Right cardiac atrium (tissue), 5 donors: ENCODE results near the gene JARID2. TPM values are rescaled to one million over a fixed set of nuclear protein-coding genes. Genes with fewer than 3 reads are reported as not detected.

Experiments used
- ATAC-seq, 2 donors: fragments of 200-7000 bp; cut with Tn5 transposase; one replicate each; pipeline versions ENCODE4 v1.8.0 to v1.9.1; 2020; ENCODE audit warnings: moderate library complexity in 2 of 2, mild to moderate bottlenecking in 1 of 2
- DNase-seq, 3 donors: peaks; one replicate each; pipeline ENCODE4 v3.0.0-alpha.2; 2020
- H3K27ac ChIP-seq: one replicate; pipeline ENCODE4 v1.5.1; 2013; ENCODE audit warnings: mild to moderate bottlenecking, low read length, control low read depth, moderate library complexity
- H3K27me3 ChIP-seq: one replicate; pipeline ENCODE4 v1.6.1; 2013; ENCODE audit not compliant: control insufficient read depth, insufficient read depth
- H3K4me1 ChIP-seq: one replicate; pipeline ENCODE4 v1.6.1; 2013; ENCODE audit warnings: low read length; ENCODE audit not compliant: control insufficient read depth, insufficient read depth
- H3K4me3 ChIP-seq: one replicate; pipeline ENCODE4 v1.5.1; 2013; ENCODE audit warnings: low read length, control low read depth
- H3K9me3 ChIP-seq: one replicate; pipeline ENCODE4 v1.6.1; 2013; ENCODE audit warnings: low read length; ENCODE audit not compliant: control insufficient read depth
- WGBS: extraction: QIAGEN DNeasy Blood & Tissue Kit; methylation state at CpG from one replicate; pipeline ENCODE4 v1.1.7; 2013; 5-methylcytosine and 5-hydroxymethylcytosine counted together
- intact Hi-C, 4 donors: fragments of 100-400 bp; cut with DNase I; formaldehyde crosslinking; loops; one replicate each; pipeline versions ENCODE4 v1.11.0 to v1.14.0; 2022 to 2023
- polyA plus RNA-seq: library from polyadenylated mRNA; stranded (reverse); fragments of 200-250 nt; gene quantifications from one replicate; pipeline ENCODE4 v1.2.3, GENCODE V29; 2013
- total RNA-seq, 4 donors: library from RNA; stranded (reverse); fragmentation: NEBNext Ultra II Directional; extraction: Animal tissue kit (Norgen Biotek cat#: 25700); gene quantifications; one replicate each; pipeline ENCODE4 v1.2.1, GENCODE V29; 2021
- donor health status: healthy with polysubstance abuse.
- donor health status: DM: no; HTN: yes; CAD: no.
- donor health status: DM: no; HTN: no; CAD: no.
- donor health status: DM: no; HTN: yes; CAD: no; lungs with severe emphysema.
- donor health status: DM: yes; HTN: yes; CAD: no.

The JARID2 gene
- total and polyA plus RNA-seq, 5 donors, result 4.1 to 10.1 (median 9.1) TPM

DNA sequence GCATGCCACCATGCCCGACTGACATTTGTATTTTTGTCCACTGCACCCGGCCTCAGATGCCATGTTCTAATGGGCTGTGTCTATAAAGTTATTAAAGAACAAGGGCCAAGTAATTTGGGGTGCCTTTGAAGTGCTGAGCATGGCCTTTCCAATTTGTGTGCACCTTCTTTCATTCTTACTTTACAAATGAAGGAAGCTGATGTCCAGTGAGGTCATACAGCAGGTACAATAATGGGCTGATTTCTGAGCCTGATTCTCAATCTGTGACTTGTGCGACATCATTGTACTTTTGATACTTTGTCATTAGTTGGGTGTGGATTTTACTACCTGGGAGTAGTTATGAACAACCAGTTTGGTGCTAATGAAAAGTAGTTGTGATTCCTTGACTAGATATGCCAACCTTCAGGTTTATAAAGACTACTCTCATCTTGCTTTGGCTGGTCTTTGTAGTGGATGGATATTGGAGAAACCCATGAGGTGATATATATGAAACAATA is 94.3 kb downstream of the JARID2 start:
- Histone ChIP-seq H3K4me1 (peaks cover 17% of the 10 kb centered on the region), H3K4me3 (no peak overlapping the region), H3K27ac (no peak overlapping the region), H3K9me3 (no peaks in the 10 kb centered on the region), H3K27me3 (no peaks in the 10 kb centered on the region)
- intact Hi-C loops, result no loop called here
- 95% methylated on average over 3 of the region's 3 CpGs for WGBS
- no peak for ATAC-seq
- no peak for DNase-seq

DNA sequence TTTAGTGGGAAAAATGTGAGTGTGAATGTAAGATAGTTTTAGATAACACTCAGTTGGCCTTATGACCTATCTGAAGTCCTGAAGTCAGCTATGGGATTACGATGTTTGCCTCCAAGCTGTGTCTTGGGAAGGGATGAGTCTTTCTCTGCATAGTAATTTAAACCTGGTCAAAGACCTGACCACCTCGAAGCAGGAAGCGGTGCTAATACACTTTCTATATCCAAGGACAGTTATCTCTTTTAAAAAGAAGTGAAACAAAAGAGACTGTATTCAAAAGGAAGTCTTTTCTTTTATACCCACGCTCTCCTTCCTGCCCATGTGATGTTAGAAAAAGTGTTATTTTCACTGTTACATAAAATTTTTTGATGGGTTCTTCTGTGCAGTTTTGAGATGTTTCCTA is 94.9 kb downstream of the JARID2 start:
- H3K9me3 ChIP-seq, result no peaks in the 10 kb centered on the region
- WGBS, result 59% methylated on average over 4 of the region's 4 CpGs
- no peak overlapping the region for H3K27ac ChIP-seq
- no peak for ATAC-seq
- no peak overlapping the region for H3K4me3 ChIP-seq
- no peaks in the 10 kb centered on the region for H3K27me3 ChIP-seq
- intact Hi-C loops, result no loop called here
- no peak for DNase-seq
- peaks cover 16% of the 10 kb centered on the region for H3K4me1 ChIP-seq

DNA sequence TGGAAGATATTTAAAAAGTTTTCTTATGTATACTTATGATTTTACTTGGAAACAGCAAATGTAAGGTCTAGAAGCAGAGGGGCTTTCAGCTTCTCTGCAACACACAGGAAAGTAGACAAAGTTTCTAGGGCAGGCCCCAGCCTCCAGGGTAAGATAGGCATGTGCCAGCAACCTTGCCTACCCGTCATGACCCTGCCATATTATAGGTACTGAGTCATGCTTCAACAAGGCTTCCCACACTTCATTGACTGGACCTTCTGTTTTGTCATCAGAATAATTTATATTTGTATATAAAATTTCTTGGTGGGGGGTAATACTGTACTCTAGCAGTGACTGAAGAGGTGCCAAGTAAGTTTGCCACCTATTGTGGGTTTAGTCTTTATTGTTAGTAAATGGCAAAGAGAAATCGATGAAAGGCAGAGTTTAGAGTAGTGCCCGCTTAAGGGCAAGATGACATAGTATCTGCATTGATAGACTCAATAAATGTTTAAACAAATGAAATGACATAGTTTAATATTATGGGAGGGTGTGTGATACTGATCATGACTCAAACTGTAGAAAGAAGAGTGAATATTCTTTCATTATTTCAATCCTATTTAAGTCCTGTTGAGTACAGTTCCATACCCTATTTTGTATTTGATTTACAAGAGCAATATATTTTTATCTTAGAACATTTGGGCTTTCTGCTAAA is 95.6 kb downstream of the JARID2 start:
- Histone ChIP-seq H3K9me3 (no peaks in the 10 kb centered on the region), H3K4me1 (peaks cover 16% of the 10 kb centered on the region), H3K27me3 (no peaks in the 10 kb centered on the region), H3K4me3 (no peak overlapping the region), H3K27ac (no peak overlapping the region)
- no peak for DNase-seq
- WGBS, result 83% methylated on average over 3 of the region's 3 CpGs
- intact Hi-C loops, result no loop called here
- no peak for ATAC-seq

DNA sequence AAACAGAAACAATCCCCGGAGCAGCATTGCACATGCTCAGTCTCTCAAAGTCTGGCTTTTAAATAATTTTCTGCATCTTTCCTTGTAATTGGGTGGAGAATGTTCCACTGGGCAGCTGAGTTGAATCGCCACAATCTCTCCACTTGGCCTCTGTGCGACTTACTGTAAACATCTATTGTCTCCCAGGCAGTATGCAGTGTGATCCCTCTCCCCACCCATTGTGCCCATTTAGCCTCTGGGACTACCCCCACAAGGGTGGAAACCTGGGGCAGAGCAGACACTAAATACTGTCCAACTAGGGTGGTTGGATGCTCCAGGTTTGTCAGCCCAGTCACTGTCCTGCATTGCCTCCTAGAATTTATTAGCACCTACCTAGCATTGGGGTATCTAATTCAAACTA is 96.2 kb downstream of the JARID2 start:
- peak in 1 of 2 donors; percentile 26 for ATAC-seq

DNA sequence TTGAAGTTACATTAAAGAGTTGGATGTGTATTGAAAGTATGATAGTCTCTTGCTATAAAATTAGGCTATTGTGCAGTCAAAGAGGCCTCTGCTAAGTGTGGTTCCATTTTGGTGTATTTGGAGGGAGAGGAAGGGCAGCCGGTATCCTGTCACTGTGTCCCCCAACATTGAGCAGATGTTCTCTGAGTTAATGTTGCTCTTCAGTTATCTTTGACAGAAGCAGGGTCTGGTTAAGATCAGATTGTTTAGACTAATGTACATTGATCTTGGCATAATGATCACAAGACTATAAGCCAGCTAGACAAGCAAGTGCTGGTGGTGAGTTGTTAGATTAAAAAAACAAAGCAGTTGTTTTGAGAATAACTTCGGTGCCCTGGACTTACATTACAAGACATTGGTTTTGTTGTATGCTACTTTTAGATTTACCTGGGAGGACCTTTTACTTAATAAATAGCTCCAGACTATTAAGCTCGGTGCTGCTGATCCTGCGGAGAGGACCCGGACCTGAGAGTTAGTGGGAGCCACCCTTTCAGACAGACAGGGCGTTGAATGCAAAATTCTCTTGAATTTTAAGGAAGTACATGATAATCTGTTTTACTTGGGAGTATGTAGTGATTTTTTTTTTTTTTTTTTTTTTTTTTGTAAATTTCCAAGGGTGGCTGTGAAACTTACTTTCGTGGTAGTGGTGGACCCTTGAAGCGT is 97.8 kb downstream of the JARID2 start:
- Histone ChIP-seq H3K4me3 (no peak overlapping the region), H3K4me1 (peaks cover 1% of the 10 kb centered on the region), H3K27ac (no peak overlapping the region), H3K9me3 (no peaks in the 10 kb centered on the region), H3K27me3 (no peaks in the 10 kb centered on the region)
- no peak for ATAC-seq
- intact Hi-C loops, result no loop called here
- WGBS, result 77% methylated on average over 8 of the region's 8 CpGs
- no peak for DNase-seq

More for the DNA sequence above, 96.2 kb downstream of the JARID2 start:
- no peaks in the 10 kb centered on the region for H3K27me3 ChIP-seq
- DNase-seq, result no peak
- intact Hi-C loops, result no loop called here
- peaks cover 14% of the 10 kb centered on the region for H3K4me1 ChIP-seq
- no peak overlapping the region for H3K27ac ChIP-seq
- WGBS, result 91% methylated on average over 3 of the region's 3 CpGs
- no peak overlapping the region for H3K4me3 ChIP-seq
- H3K9me3 ChIP-seq, result no peaks in the 10 kb centered on the region

DNA sequence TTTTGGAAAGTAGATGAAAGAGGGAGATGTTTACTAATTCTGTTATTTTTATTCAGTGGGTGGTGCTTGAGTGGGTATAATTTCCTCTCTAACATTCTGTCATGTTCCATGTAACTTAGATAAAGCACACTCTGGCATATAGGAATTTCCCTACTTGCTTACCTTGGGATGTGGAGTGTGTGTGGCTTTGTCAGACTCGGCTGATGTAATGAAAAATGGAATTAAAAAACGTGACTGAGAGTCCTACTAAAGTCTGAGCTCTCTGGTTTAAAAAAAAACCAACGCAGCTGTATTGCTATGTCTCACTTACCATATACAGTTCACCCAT is 98.3 kb downstream of the JARID2 start:
- ATAC-seq (no peak), DNase-seq (no peak)
- H3K9me3 ChIP-seq, result no peaks in the 10 kb centered on the region
- H3K27me3 ChIP-seq, result no peaks in the 10 kb centered on the region
- H3K4me1 ChIP-seq, result peaks cover 1% of the 10 kb centered on the region
- H3K27ac ChIP-seq, result no peak overlapping the region
- intact Hi-C loops, result no loop called here
- no peak overlapping the region for H3K4me3 ChIP-seq
- WGBS, result 61% methylated on average over 3 of the region's 3 CpGs

DNA sequence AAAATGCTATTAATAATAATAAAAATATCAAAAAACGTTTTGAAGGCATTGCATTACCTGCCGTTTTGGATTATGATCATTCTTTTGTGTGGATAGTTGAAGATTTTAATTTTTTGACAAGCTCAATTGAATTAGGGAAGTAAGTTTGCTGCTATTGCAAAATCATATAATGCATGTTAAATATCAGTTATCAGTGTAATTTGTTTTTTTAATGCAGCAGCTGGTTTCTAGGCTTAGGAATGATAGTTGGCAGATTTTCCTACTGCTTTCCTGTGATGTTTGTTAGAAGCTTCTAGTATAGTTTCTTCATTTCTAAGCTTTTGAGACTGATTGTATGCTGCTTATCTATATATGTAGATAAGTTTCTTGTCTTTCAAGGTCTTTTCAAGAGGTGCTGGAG is 99.0 kb downstream of the JARID2 start:
- WGBS, result 58% methylated on average over 2 of the region's 2 CpGs
- Histone ChIP-seq H3K27ac (no peak overlapping the region), H3K9me3 (no peaks in the 10 kb centered on the region), H3K27me3 (no peaks in the 10 kb centered on the region), H3K4me3 (no peak overlapping the region), H3K4me1 (peaks cover 1% of the 10 kb centered on the region)
- DNase-seq (no peak), ATAC-seq (no peak)
- intact Hi-C loops, result no loop called here

DNA sequence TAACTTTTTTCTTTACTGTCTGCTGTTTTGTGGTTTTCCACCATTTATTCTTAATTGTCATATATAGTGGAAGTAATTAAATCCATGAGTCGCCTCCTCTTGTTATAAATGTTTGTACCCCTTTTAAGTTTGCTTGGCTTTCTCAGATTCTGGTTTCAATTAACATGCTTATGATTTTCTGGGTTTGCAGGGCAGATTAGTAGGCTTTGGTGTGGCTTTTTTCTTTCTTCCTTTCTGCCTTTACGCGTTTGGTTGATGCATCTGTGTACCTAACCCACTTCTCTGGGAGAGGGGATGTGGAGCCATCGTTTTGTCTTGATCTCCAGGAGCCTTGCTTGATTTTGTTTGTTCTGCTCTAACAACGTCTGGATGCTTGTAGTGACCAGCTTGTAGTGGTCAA is 100.4 kb downstream of the JARID2 start:
- Histone ChIP-seq H3K27ac (no peak overlapping the region), H3K9me3 (no peaks in the 10 kb centered on the region), H3K4me1 (peaks cover 1% of the 10 kb centered on the region), H3K27me3 (no peaks in the 10 kb centered on the region), H3K4me3 (no peak overlapping the region)
- 88% methylated on average over 5 of the region's 5 CpGs for WGBS
- ATAC-seq (no peak), DNase-seq (no peak)
- intact Hi-C loops, result no loop called here

DNA sequence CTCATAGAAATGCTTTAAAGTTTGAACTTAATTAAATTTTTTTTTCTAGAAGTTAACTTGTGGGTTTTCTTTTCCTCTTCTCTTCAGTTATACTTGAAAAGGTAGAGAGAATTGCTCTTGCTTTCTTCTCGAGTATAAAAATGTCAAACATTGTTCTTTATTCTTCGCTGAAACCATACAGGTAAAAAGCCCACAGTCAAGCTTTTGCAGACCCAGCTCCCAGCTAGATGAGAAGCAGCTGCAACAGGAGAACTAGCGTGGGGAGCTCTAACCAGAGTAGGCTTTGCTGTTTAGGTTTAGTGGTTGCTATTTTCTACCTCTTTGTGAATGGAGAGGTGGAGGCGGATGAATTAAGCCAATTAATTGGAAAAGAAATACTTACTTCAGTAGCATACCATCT is 102.7 kb downstream of the JARID2 start:
- Histone ChIP-seq H3K4me3 (no peak overlapping the region), H3K27ac (no peak overlapping the region), H3K27me3 (no peaks in the 10 kb centered on the region), H3K9me3 (no peaks in the 10 kb centered on the region), H3K4me1 (peaks cover 4% of the 10 kb centered on the region)
- no peak for ATAC-seq
- DNase-seq, result no peak
- WGBS, result 90% methylated on average over 4 of the region's 4 CpGs
- intact Hi-C loops, result no loop called here

DNA sequence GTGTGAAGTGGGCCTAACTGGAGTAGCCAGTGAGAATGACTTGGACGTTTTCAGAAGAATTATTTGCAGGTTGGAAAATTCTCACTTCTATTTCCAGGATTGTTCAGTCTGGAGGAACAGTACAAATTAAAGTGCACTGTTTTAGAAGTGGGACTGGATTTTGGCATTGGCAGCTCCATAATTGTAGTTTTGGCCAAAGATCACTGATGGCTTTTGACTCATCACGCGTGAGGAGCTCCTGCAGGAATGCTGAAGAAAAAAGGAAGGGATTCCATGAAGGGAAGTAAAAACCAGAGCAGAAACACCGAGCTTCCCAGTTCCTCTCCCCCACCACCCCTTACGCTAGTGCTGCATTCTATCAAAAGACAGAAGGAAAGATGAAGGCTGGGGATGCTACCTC is 103.5 kb downstream of the JARID2 start:
- H3K27me3 ChIP-seq, result no peaks in the 10 kb centered on the region
- ATAC-seq (no peak), DNase-seq (no peak)
- peaks cover 4% of the 10 kb centered on the region for H3K4me1 ChIP-seq
- intact Hi-C loops, result no loop called here
- H3K9me3 ChIP-seq, result no peaks in the 10 kb centered on the region
- no peak overlapping the region for H3K4me3 ChIP-seq
- H3K27ac ChIP-seq, result no peak overlapping the region
- 70% methylated on average over 5 of the region's 5 CpGs for WGBS

DNA sequence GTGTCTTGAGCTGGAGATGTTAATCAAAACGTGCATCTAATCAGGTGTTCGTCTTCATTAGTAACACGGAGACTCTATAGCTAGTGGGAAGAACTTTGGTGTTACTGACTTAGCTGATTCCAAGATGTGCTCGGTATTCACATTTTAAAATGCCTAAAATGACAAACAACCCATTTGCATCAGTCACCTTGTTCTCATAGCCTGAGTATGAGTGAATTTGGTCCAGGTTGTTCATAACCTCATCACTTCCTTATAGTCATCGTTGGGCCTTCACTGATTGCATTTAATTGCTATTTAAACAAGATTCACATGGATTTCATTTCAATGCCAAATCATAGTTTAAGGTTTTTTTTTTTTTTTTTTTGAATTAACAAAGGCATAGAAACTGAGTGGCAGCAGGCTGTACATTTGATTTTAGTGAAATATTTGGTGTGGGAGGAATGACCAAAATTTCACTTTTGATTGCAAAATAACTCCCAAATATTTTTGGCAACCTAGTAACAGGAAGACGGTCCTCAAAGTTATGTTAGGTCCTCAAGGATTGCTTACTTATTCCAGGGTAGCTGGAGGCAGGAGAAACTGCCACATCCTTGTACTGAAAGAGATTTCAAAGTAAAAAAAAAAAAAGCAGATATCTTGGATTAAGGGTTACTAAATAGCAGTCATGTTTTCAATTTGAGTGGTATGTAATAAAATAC is 104.7 kb downstream of the JARID2 start:
- Histone ChIP-seq H3K9me3 (no peaks in the 10 kb centered on the region), H3K27me3 (no peaks in the 10 kb centered on the region), H3K4me3 (no peak overlapping the region), H3K27ac (no peak overlapping the region), H3K4me1 (peaks cover 3% of the 10 kb centered on the region)
- no peak for DNase-seq
- peak in 1 of 2 donors; percentile 30 for ATAC-seq
- WGBS, result 77% methylated on average over 6 of the region's 6 CpGs
- intact Hi-C loops, result loop anchor here in 1 of 4 donors (10.0 kb wide), 1 partner anchor 96 kb away; no protein-coding TSS in a partner anchor
